Measurements from ENCODE around the gene SDHD. TPM values are rescaled to one million over a fixed set of nuclear protein-coding genes. Genes with fewer than 3 reads are reported as not detected.

Gene SDHD
- total and polyA plus RNA-seq, 10 of the 15 experiments (the other 5 are each of a cell fraction or from before 2014, with no cell fraction given): 114 to 775 (median 187) TPM

DNA sequence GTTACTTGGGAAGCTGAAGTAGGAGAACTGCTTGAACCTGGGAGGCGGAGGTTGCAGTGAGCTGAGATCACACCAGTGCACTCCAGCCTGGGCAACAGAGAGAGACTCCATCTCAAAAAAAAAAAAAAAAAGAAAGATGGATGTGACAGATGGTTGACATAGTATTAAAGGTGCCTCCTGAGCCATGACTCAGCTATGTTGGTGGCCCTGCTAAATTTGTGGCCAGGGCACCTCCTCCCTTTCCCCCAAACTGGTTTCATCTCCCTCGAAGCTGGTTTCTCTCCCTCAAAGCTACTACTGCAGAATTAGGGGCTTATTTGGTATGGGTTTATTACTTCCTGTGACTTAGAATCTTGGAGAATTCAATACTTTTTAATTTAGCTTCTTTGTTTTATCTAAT, 31.5 kb downstream of the SDHD start:
- no TSS peak for BruUV-seq (replicated peaks)
- POLR2A ChIA-PET: interaction anchor here (0.6 kb wide), 1 partner anchor 78 kb away, joined by 3 read pairs; no protein-coding TSS in a partner anchor
- no peaks in the 10 kb centered on the region for H3K79me2 ChIP-seq (ENCODE audit: control insufficient read depth, insufficient read depth, low read length)
- H3K27ac ChIP-seq (ENCODE audit: control insufficient read depth, insufficient read depth): no peak overlapping the region
- no peaks in the 10 kb centered on the region for H3K27me3 ChIP-seq (replicated peaks in 1 of 2; ENCODE audit: control insufficient read depth in 2 of 2, insufficient read depth in 2 of 2, low read length in 1 of 2)
- FAIRE-seq (no peak), DNase-seq (ENCODE audit: low read depth, low spot score) (no peak), ATAC-seq (0 out of 3 replicates have a peak, but pooled peaks have one; percentile 30)
- H2AFZ ChIP-seq (ENCODE audit: control insufficient read depth, low read depth, low read length): no peak overlapping the region
- SMC1A ChIA-PET (ENCODE audit: uncharacterized antibody, unreplicated experiment): interaction anchor here (1.3 to 1.7 kb wide), 2 partner anchors 10 to 162 kb away, joined by 4 read pairs; no protein-coding TSS in a partner anchor
- no peak overlapping the region for H3K9ac ChIP-seq (ENCODE audit: control insufficient read depth, insufficient read depth, low read length)
- in situ Hi-C loops (cut with MboI) (no loop called here), intact Hi-C loops (cut with micrococcal nuclease; ENCODE audit: unreplicated experiment) (no loop called here)
- 50% methylated on average over 2 of the region's 2 CpGs for WGBS (ENCODE audit: insufficient coverage, insufficient replicate concordance, low lambda C conversion rate, missing lambda C conversion rate)
- no peak overlapping the region for H3K4me3 ChIP-seq
- H3K9me3 ChIP-seq (replicated peaks; ENCODE audit: control insufficient read depth, insufficient read depth, low read length): no peaks in the 10 kb centered on the region; the same call in 2 of the 3 replicates
- no peak overlapping the region for H3K4me2 ChIP-seq (ENCODE audit: control insufficient read depth, insufficient read depth)
- RAD21 ChIA-PET (ENCODE audit: unreplicated experiment): no interaction called here
- CTCF ChIA-PET: no interaction called here
- H3K4me1 ChIP-seq (ENCODE audit: control insufficient read depth, insufficient read depth, low read length): peaks cover 10% of the 10 kb centered on the region
- H4K20me1 ChIP-seq (ENCODE audit: control insufficient read depth, insufficient read depth): no peaks in the 10 kb centered on the region
- H3K36me3 ChIP-seq (ENCODE audit: control insufficient read depth in 2 of 2, insufficient read depth in 2 of 2, low read length in 1 of 2): no peaks in the 10 kb centered on the region
- TF ChIP-seq FOXM1 (IDR thresholded peaks at IDR 0.05; ENCODE audit: low read depth, low read length) (no peak), FOXK2 (IDR thresholded peaks at IDR 0.05) (no peak), YY1 (IDR thresholded peaks at IDR 0.05; ENCODE audit: low read depth, low read length) (no peak), HDAC6 (IDR thresholded peaks at IDR 0.05; ENCODE audit: unreplicated experiment) (no peak), EP300 (IDR thresholded peaks at IDR 0.05; ENCODE audit: borderline replicate concordance in 1 of 2, control insufficient read depth in 1 of 2, low read depth in 2 of 2, low read length in 2 of 2) (no peak), BCL11A (IDR thresholded peaks at IDR 0.05; ENCODE audit: low read depth, low read length) (no peak), RELA (IDR thresholded peaks at IDR 0.05; ENCODE audit: borderline replicate concordance, partially characterized antibody) (no peak), EZH2 (IDR thresholded peaks at IDR 0.05; ENCODE audit: borderline replicate concordance, control insufficient read depth, low read depth, low read length) (no peak), ZZZ3 (IDR thresholded peaks at IDR 0.05; ENCODE audit: control insufficient read depth, insufficient read length, low read depth) (no peak), MYB (IDR thresholded peaks at IDR 0.05; ENCODE audit: borderline replicate concordance, low read depth, low read length) (no peak), ZNF384 (IDR thresholded peaks at IDR 0.05; ENCODE audit: borderline replicate concordance, low read depth, low read length) (no peak), HCFC1 (IDR thresholded peaks at IDR 0.05; ENCODE audit: low read length) (no peak), CHD4 (IDR thresholded peaks at IDR 0.05) (no peak), CEBPB (IDR thresholded peaks at IDR 0.05; ENCODE audit: borderline replicate concordance in 1 of 2, low read depth in 2 of 2, low read length in 2 of 2) (no peak)
- TF ChIP-seq, protein P1, sequence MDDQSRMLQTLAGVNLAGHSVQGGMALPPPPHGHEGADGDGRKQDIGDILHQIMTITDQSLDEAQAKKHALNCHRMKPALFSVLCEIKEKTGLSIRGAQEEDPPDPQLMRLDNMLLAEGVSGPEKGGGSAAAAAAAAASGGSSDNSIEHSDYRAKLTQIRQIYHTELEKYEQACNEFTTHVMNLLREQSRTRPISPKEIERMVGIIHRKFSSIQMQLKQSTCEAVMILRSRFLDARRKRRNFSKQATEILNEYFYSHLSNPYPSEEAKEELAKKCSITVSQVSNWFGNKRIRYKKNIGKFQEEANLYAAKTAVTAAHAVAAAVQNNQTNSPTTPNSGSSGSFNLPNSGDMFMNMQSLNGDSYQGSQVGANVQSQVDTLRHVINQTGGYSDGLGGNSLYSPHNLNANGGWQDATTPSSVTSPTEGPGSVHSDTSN (IDR thresholded peaks at IDR 0.05; ENCODE audit: insufficient replicate concordance, low read depth, low read length): no peak
- TF ChIP-seq, protein P2, sequence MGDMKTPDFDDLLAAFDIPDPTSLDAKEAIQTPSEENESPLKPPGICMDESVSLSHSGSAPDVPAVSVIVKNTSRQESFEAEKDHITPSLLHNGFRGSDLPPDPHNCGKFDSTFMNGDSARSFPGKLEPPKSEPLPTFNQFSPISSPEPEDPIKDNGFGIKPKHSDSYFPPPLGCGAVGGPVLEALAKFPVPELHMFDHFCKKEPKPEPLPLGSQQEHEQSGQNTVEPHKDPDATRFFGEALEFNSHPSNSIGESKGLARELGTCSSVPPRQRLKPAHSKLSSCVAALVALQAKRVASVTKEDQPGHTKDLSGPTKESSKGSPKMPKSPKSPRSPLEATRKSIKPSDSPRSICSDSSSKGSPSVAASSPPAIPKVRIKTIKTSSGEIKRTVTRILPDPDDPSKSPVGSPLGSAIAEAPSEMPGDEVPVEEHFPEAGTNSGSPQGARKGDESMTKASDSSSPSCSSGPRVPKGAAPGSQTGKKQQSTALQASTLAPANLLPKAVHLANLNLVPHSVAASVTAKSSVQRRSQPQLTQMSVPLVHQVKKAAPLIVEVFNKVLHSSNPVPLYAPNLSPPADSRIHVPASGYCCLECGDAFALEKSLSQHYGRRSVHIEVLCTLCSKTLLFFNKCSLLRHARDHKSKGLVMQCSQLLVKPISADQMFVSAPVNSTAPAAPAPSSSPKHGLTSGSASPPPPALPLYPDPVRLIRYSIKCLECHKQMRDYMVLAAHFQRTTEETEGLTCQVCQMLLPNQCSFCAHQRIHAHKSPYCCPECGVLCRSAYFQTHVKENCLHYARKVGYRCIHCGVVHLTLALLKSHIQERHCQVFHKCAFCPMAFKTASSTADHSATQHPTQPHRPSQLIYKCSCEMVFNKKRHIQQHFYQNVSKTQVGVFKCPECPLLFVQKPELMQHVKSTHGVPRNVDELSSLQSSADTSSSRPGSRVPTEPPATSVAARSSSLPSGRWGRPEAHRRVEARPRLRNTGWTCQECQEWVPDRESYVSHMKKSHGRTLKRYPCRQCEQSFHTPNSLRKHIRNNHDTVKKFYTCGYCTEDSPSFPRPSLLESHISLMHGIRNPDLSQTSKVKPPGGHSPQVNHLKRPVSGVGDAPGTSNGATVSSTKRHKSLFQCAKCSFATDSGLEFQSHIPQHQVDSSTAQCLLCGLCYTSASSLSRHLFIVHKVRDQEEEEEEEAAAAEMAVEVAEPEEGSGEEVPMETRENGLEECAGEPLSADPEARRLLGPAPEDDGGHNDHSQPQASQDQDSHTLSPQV (IDR thresholded peaks at IDR 0.05): no peak
- TF ChIP-seq, protein P3, sequence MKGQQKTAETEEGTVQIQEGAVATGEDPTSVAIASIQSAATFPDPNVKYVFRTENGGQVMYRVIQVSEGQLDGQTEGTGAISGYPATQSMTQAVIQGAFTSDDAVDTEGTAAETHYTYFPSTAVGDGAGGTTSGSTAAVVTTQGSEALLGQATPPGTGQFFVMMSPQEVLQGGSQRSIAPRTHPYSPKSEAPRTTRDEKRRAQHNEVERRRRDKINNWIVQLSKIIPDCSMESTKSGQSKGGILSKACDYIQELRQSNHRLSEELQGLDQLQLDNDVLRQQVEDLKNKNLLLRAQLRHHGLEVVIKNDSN (IDR thresholded peaks at IDR 0.05; ENCODE audit: borderline replicate concordance, extremely low read length, insufficient read depth, low read depth, low read length): no peak
- TF ChIP-seq, protein P4, sequence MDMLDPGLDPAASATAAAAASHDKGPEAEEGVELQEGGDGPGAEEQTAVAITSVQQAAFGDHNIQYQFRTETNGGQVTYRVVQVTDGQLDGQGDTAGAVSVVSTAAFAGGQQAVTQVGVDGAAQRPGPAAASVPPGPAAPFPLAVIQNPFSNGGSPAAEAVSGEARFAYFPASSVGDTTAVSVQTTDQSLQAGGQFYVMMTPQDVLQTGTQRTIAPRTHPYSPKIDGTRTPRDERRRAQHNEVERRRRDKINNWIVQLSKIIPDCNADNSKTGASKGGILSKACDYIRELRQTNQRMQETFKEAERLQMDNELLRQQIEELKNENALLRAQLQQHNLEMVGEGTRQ (IDR thresholded peaks at IDR 0.05; ENCODE audit: borderline replicate concordance, low read depth, low read length): no peak
